Stimulated activated naive CD8-positive, alpha-beta T cell treated with anti-CD3 and anti-CD28 coated beads, Interleukin-15, amount 100 ng/mL, for 72 hours (primary cell): Measurements from ENCODE around the gene SCN10A.
A peak's percentile ranks its signal among the peaks of the same experiment; 100 is the strongest.

Experiments used
- ATAC-seq: fragments of 150-1000 bp; cut with Tn5 transposase; 2 replicates; pipeline ENCODE4 v1.10.0; 2021; ENCODE audit warnings: mild to moderate bottlenecking, moderate library complexity
- DNase-seq, 2 donors: peaks; one replicate each; pipeline ENCODE4 v3.0.0; 2021 to 2022
- H3K27ac Mint-ChIP-seq, 2 donors: one replicate each; pipeline ENCODE4 v1.8.0; 2022; ENCODE audit warnings: mild to moderate bottlenecking in 2 of 2, mixed read lengths in 2 of 2, moderate library complexity in 2 of 2
- H3K27me3 Mint-ChIP-seq: one replicate; pipeline ENCODE4 v1.8.0; 2022; ENCODE audit warnings: mixed read lengths
- H3K4me1 Mint-ChIP-seq: one replicate; pipeline ENCODE4 v1.8.0; 2022; ENCODE audit warnings: mild to moderate bottlenecking, mixed read lengths
- H3K4me3 Mint-ChIP-seq, 2 donors: one replicate each; pipeline ENCODE4 v1.8.0; 2022; ENCODE audit warnings: mild to moderate bottlenecking in 2 of 2, mixed read lengths in 2 of 2, moderate library complexity in 1 of 2
- H3K9me3 Mint-ChIP-seq, 2 donors: one replicate each; pipeline ENCODE4 v1.8.0; 2022; ENCODE audit warnings: mixed read lengths in 2 of 2

SCN10A gene

DNA sequence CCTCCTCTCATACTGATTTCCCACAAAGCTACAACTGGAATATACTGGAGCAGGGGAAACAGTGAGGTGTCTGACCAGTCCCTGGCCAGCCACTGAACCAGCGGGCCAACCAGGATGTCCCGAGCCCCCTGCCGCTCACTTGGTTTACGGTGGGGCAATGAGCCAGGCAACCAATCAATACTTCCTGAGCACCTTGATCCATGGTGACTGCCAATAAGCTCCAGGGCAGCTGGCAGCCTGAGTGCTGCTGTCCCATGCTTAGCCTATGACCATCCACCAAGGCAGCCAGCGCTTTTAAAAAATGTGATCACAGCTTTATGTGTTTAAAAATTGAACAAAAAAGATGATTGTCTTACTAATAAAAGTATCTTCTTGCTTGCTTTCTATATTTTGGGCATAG is 4.2 kb downstream of the SCN10A start:
- Mint-ChIP-seq H3K4me1 (no peaks in the 10 kb centered on the region), H3K27ac (no peak overlapping the region), H3K4me3 (no peak overlapping the region), H3K27me3 (peaks cover 44% of the 10 kb centered on the region), H3K9me3 (peaks cover 0 to 5% of the 10 kb centered on the region in 2 donors)
- ATAC-seq (no peak), DNase-seq (no peak)

DNA sequence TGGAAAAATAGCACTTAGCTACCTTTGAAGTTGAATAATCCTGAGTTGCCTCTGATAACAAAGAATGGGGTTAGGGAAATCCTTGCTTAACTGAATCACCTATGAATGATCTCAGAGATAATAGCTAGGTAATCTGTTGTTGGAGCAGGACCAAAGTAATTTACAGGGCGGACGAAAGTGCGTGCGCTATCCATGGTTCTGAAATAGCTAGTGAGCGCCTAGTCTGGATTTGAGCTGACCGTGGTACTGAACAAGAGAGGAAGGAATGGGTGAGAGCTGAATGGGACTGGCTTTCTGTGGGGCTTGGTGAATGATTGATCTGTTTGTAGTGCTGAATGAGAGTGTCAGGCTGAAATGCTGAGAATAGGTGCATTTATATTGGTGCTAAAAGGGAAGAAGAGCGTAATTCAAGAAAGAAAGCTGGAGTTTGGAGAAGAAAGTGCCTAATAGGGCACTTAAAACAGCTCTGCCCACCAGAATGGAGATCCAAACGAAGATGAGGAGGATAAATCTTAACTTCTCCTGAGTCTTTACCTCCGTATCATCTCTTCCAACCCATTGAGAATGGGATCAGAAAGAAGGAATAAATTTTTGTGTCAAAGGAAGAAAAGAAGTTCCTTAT is 10.1 kb downstream of the SCN10A start:
- Mint-ChIP-seq H3K27ac (no peak overlapping the region), H3K9me3 (peaks cover 8 to 15% of the 10 kb centered on the region in 2 donors), H3K4me3 (no peak overlapping the region), H3K27me3 (peaks cover 8% of the 10 kb centered on the region), H3K4me1 (no peaks in the 10 kb centered on the region)
- ATAC-seq (peak; percentile 50), DNase-seq (peak; percentile 43)

DNA sequence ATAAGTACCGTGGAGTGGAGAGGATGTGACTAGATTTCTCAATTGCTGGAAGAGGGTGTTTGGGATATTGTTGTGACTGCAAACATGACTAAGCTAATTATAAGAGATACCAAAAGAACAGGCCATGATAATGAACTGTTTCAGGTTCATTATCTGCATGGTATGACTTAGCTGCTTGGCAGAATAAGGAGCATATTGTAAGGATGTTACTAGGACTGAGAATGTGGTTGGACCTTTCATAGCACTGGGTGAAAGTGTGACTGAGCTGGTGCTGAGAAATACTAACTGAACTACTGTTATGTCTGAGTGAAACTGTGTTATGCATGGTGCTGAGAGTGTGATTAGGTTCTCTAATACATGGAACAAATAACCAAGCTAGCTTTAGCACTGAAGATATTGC is 11.0 kb downstream of the SCN10A start:
- H3K4me1 Mint-ChIP-seq: no peaks in the 10 kb centered on the region
- no peak overlapping the region for H3K27ac Mint-ChIP-seq
- H3K9me3 Mint-ChIP-seq: peaks cover 8 to 15% of the 10 kb centered on the region in 2 donors
- H3K27me3 Mint-ChIP-seq: peaks cover 8% of the 10 kb centered on the region
- ATAC-seq (no peak), DNase-seq (no peak)
- no peak overlapping the region for H3K4me3 Mint-ChIP-seq

DNA sequence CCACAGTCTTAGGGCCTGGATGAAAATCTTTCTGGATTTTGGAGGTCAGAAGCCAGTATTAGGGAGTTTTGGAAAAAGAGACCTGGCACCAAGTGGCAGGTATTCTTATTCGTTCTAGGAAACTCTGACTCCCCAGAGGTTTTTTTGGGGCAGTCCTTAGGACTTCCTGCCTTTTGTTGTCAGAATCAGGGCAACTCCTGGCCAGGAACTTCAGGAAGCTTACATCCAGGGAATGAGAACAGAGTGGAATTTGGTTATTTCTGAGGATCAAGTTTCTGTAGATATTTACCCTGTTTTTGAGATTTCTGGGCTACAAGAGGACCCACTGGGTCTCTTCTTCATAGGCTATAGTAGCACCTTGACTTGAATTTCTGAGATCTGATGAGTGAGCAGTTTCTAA is 15.5 kb downstream of the SCN10A start:
- Mint-ChIP-seq H3K9me3 (peaks cover under 1 to 5% of the 10 kb centered on the region in 2 donors), H3K4me1 (no peaks in the 10 kb centered on the region)

DNA sequence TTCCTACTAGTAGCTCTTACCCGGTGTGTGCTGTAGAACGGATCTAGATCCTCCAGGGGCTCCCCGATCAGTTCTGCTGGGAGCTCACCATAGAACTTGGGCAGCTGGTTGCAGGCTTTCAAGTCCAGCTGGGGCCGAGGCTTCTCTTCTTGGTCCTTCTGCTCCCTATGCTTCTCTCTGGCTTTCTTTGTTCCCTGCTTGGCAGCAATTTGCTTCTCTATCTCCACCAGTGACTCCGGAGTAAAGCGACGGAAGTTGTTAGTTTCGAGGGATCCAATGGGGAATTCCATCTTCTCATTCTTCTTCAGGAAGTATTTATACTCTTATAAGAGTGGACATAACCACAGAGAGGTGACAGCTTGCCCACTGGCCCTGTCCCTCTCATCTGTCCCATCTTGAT is 22.3 kb downstream of the SCN10A start:
- no peaks in the 10 kb centered on the region for H3K4me1 Mint-ChIP-seq
- no peaks in the 10 kb centered on the region for H3K9me3 Mint-ChIP-seq
- no peak for DNase-seq
- no peak overlapping the region for H3K27ac Mint-ChIP-seq
- H3K4me3 Mint-ChIP-seq: no peak overlapping the region
- no peak for ATAC-seq
- peaks cover 20% of the 10 kb centered on the region for H3K27me3 Mint-ChIP-seq

More for the DNA sequence above, 15.5 kb downstream of the SCN10A start:
- DNase-seq (no peak), ATAC-seq (no peak)
- Mint-ChIP-seq H3K27ac (no peak overlapping the region), H3K27me3 (peaks cover 12% of the 10 kb centered on the region), H3K4me3 (no peak overlapping the region)

DNA sequence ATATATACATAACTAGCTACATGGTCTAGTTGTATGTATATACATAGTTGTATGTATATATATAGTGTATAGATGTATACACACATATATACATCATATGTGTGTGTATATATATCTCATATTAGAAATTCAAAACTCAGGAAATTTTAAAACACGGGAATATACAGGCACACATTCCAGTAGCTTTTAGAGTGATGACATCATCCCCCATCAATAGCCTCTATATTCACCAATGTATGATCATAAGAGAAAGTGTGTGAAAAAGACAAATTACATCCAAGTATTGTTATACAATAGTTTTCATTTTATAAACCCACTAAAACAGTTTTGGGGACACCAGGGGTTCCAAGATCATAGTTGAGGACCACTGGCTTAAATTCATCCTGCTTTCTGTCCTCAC is 23.0 kb downstream of the SCN10A start:
- ATAC-seq (no peak), DNase-seq (no peak)
- H3K4me1 Mint-ChIP-seq: no peaks in the 10 kb centered on the region
- H3K27ac Mint-ChIP-seq: no peak overlapping the region
- no peak overlapping the region for H3K4me3 Mint-ChIP-seq
- H3K9me3 Mint-ChIP-seq: no peaks in the 10 kb centered on the region
- peaks cover 18% of the 10 kb centered on the region for H3K27me3 Mint-ChIP-seq

DNA sequence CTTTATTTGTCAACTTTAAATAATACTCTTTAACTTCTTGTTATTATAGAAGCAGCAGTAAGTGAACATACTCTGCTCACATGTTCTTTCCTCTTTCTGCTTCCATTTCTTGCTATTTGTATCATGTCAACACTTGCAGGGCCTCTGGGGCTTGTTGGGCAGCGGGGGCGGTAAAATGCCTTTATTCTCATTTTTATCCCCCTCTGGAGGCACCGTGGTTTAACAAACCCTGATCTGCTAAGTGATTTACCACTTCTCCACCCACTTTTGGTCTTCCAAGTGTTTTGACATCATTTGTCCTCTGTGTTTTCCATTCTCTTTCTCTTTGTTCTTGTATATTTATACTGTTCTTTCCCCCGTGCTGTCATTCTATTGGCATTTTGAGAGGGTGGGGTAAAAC is 33.9 kb downstream of the SCN10A start:
- Mint-ChIP-seq H3K9me3 (peaks cover 0 to 12% of the 10 kb centered on the region in 2 donors), H3K27ac (no peak overlapping the region), H3K27me3 (peaks cover 44% of the 10 kb centered on the region), H3K4me1 (no peaks in the 10 kb centered on the region), H3K4me3 (no peak overlapping the region)
- ATAC-seq: no peak
- no peak for DNase-seq

DNA sequence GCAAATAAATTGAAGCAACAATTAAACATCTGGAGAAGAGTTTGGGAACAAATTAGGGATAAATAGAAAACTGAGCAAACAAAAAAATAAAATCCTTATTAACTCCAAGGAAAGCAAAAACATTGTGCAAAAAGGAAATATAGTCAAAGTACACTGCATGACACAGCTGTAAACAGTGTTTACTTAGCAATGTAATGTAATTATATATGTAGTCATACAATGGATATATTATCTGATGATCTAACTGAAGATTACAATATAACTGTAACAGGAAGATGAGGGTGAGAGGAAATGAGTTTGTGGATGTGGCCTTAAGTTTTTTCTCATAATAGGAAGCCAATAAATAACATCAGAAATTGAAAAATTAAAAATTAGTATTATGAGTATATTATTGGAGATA is 42.5 kb downstream of the SCN10A start:
- H3K27ac Mint-ChIP-seq: no peak overlapping the region
- no peak overlapping the region for H3K4me3 Mint-ChIP-seq
- H3K4me1 Mint-ChIP-seq: no peaks in the 10 kb centered on the region
- ATAC-seq (no peak), DNase-seq (no peak)
- H3K9me3 Mint-ChIP-seq: peaks cover 4 to 37% of the 10 kb centered on the region in 2 donors
- peaks cover 51% of the 10 kb centered on the region for H3K27me3 Mint-ChIP-seq

DNA sequence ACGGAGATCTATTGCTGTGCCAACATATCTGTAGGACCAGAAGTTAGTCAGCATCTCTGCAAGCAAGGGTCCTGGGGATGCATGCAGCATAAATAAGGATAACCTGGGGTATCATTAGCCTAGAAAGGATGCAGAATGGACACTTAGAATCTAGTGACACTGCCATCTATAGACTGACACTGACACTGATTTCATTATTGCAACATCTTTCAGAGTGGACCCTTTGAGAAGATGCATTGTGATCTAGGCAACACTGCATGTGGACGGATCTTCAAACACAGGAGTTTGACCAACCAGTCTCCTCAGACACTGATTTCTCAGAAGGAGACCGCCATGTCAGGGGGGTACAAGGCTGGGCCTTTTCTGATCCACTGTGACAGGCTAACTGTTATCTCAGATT is 52.4 kb downstream of the SCN10A start:
- Mint-ChIP-seq H3K27ac (no peak overlapping the region), H3K4me1 (no peaks in the 10 kb centered on the region), H3K4me3 (no peak overlapping the region), H3K27me3 (peaks cover 7% of the 10 kb centered on the region), H3K9me3 (peaks cover 0 to 8% of the 10 kb centered on the region in 2 donors)
- ATAC-seq (no peak), DNase-seq (no peak)

DNA sequence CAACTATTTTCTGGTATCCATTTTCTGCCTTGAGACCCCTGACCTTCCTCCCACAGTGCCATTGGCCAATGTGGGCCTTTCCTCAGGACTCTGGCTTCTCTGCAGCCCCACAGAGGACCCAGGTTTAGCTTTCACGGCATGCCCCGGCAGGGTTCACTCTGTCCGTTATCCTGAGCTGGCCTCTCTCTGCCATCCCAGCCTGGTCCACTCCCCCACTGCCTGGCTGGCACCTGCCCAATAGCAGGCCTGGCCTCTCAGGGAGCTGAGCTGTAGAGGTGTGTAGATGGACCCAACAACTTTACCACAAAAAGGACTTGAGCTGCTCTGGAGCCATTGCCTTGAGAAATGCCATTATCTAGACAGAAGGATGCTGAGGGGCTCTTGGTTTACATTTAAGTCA is 57.5 kb downstream of the SCN10A start:
- no peaks in the 10 kb centered on the region for H3K9me3 Mint-ChIP-seq
- H3K4me3 Mint-ChIP-seq: no peak overlapping the region
- ATAC-seq (no peak), DNase-seq (no peak)
- H3K27me3 Mint-ChIP-seq: peaks cover 19% of the 10 kb centered on the region
- H3K4me1 Mint-ChIP-seq: no peaks in the 10 kb centered on the region
- H3K27ac Mint-ChIP-seq: no peak overlapping the region

DNA sequence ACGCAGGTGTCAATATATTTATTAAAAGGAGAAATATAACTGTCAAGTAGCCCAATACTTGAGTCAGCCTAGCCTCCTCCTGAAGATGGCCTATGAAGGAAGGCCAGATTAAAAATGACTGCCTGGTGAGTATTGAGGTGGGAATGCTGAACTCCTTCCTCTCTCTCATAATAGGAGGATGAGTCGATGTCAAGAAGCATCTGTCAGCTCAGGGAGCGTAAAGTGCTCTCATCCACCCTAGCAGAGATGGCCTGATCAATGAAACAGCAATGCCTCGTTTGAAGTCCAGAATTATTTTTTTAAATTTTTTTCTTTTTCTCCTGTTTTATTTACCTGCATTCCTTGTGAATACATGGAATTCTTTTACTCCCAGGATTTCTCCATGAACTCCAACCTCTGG is 58.3 kb downstream of the SCN10A start:
- no peak for ATAC-seq
- Mint-ChIP-seq H3K4me3 (no peak overlapping the region), H3K4me1 (no peaks in the 10 kb centered on the region), H3K9me3 (no peaks in the 10 kb centered on the region), H3K27me3 (peaks cover 19% of the 10 kb centered on the region), H3K27ac (no peak overlapping the region)
- DNase-seq: no peak

DNA sequence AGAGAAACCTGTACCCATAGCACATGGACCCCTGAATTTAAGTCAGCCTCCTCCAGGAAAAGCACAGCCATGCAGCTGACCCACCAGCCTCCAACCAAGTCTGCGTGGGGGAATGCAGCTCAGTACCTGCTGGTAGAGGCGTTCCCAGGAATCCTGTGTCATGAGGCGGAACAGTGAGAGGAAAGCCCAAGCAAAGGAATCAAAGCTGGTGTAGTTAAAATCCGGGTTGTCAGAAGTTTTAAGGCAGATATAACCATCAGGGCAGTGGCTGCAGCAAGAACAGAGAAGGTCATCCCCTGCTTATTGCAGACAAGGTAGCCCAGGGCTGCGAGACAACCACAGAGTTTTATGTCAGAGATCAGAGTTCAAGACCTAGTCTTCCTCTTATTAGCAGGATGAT is 59.1 kb downstream of the SCN10A start:
- no peak overlapping the region for H3K27ac Mint-ChIP-seq
- ATAC-seq (no peak), DNase-seq (no peak)
- peaks cover 19% of the 10 kb centered on the region for H3K27me3 Mint-ChIP-seq
- no peaks in the 10 kb centered on the region for H3K4me1 Mint-ChIP-seq
- no peaks in the 10 kb centered on the region for H3K9me3 Mint-ChIP-seq
- H3K4me3 Mint-ChIP-seq: no peak overlapping the region

DNA sequence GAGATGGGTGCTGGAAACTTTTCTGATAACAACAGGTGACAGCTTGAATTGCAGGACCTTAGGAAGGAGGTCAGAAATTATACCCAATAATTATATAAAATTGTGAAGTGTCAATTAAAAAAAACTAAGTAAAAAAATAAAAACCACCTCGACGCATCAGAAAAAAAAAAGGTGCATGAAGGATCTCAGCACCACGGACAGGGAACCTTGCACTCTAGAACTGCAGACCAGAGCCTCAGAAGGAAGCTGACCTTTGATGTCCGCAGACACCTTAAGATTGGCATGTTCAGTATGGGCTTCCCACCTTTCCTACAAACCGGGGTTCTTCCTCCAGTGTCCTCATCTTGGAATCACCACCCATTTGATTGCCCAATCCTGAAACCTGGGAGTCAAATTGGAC is 60.9 kb downstream of the SCN10A start:
- ATAC-seq (no peak), DNase-seq (no peak)
- Mint-ChIP-seq H3K27me3 (peaks cover 19% of the 10 kb centered on the region), H3K4me3 (no peak overlapping the region), H3K4me1 (no peaks in the 10 kb centered on the region), H3K9me3 (no peaks in the 10 kb centered on the region), H3K27ac (no peak overlapping the region)

DNA sequence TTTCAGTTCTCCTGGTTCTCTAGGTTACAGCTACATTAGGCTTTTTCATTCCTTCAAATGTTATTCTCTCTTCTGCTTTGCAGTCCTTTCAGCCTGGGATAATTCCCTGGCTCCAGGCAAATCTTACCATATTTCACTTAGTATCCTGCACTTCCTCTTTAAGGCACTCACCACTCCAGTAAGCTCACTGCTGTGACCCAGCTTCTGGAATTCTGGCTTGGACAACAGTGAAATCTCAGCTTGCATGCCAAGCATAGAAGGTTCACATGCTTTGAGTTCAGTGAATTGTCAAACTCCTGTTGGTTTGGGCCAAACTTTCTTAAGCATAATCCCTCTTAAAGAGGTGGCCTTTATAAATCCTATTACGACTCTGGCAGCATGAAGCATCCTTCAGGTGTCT is 69.4 kb downstream of the SCN10A start:
- DNase-seq (no peak), ATAC-seq (no peak)
- no peaks in the 10 kb centered on the region for H3K4me1 Mint-ChIP-seq
- H3K4me3 Mint-ChIP-seq: no peak overlapping the region
- peaks cover 17% of the 10 kb centered on the region for H3K27me3 Mint-ChIP-seq
- no peak overlapping the region for H3K27ac Mint-ChIP-seq
- no peaks in the 10 kb centered on the region for H3K9me3 Mint-ChIP-seq

DNA sequence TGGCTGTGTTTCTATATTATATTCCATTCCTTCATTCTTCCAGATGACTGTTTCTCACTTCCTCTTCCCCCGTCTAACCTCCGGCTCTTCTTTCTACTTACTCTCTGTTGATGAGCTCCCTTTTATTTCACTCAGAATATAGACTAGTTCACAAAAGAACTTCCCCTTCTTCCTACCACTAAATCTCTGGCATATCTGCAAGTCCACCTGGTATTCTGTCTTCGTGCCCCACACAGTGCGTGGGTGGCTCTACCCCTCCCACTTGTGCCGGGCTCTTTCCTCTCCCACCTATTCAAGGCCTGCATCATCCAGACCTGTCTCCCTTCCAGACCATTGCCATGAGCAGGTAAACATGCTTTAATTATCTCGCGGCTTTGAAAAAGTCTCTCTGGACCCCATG is 73.0 kb downstream of the SCN10A start:
- Mint-ChIP-seq H3K27ac (no peak overlapping the region), H3K9me3 (no peaks in the 10 kb centered on the region), H3K4me3 (no peak overlapping the region), H3K27me3 (peaks cover 23% of the 10 kb centered on the region), H3K4me1 (no peaks in the 10 kb centered on the region)
- ATAC-seq (no peak), DNase-seq (no peak)

DNA sequence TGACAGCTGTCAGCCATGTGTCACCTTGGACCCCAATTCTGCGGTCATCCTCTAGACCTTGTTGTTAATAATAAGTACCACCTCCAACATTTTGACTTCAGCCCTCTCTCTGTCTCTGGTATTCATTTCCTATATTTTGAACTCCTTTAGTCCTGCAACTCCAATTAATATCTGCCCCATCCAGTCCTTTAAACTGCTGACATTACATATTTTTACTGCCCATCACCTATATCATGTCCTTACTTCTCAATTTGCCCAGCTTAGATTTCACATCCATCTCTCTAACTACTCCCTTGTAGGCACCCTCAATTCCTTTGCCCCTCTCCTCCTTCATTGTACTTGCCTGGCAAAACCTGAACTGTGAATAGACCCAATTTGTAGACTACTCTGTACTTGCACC is 73.5 kb downstream of the SCN10A start:
- no peak overlapping the region for H3K4me3 Mint-ChIP-seq
- DNase-seq: no peak
- ATAC-seq: no peak
- no peak overlapping the region for H3K27ac Mint-ChIP-seq
- H3K4me1 Mint-ChIP-seq: no peaks in the 10 kb centered on the region
- peaks cover 23% of the 10 kb centered on the region for H3K27me3 Mint-ChIP-seq
- H3K9me3 Mint-ChIP-seq: no peaks in the 10 kb centered on the region

DNA sequence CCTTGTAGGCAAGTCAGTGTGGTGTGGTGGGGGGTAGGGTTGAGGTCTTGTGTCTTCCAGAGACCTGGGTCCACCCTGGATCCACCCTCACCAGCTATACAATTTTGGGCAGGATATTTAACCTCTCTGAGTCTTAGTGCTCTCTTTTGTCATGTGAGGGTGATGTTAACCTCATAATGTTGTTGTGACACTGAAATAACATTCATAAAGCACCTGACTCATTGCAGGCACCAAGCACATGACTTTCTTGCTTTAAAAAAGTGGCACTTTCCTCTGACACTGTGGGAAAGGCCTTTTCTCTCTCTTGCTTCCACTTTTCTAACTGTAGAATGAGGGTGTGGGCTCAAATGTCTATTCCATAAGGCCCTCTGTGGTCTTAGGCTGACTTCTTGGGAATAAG is 75.5 kb downstream of the SCN10A start:
- no peak overlapping the region for H3K4me3 Mint-ChIP-seq
- ATAC-seq (no peak), DNase-seq (no peak)
- H3K9me3 Mint-ChIP-seq: no peaks in the 10 kb centered on the region
- H3K4me1 Mint-ChIP-seq: no peaks in the 10 kb centered on the region
- H3K27ac Mint-ChIP-seq: no peak overlapping the region
- H3K27me3 Mint-ChIP-seq: peaks cover 23% of the 10 kb centered on the region
